Eye (tissue), 1 donor: Measurements from ENCODE around the gene SP100.
A peak's percentile ranks its signal among the peaks of the same experiment; 100 is the strongest.

ENCODE experiments used
- DNase-seq: peaks from one replicate; pipeline ENCODE4 v3.0.0-alpha.2; 2015

Gene SP100

DNA sequence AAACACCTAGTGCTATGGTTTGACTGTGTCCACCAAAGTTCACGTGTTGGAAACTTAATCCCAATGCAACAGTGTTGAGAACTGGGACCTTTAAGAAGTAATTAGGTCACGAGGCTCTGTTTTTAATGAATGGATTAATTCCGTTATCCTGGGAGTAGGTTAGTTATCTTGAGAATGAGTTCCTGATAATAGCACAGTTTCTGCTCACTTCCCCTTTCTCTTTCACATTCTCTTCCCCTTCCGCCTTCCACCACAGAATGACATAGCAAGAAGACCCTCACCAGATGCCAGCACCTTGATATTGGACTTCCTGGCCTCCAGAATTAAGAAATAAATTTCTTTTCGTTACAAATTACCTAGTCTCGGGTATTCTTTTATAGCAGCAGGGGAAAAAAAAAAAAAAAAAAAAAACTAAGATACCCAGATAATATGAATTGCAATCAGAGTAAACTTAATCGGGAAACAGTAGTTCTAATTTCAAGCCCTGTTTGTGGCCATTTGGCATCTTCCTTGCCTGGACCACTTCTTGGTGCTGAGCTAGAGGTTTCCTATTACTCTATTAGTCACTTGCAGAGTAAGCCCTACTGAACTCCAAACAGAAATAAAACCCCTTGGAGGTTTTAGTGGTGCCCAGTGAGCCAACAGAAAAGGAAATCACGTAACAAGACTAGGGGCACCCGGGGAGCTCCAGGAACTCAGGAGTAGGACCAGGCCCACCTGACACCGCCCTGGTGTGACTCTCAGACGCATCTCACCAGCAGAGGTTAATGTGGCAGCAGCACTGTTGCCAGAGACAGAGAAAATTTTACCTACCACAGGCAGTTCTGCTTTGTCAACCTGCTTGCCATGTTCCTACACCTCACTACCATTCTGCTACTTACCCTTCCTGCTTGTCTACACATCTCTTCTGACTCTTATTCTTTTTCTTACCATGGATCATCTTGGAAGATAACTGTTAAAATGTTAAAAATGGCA is 149.1 kb downstream of the SP100 start:
- DNase-seq: no peak

DNA sequence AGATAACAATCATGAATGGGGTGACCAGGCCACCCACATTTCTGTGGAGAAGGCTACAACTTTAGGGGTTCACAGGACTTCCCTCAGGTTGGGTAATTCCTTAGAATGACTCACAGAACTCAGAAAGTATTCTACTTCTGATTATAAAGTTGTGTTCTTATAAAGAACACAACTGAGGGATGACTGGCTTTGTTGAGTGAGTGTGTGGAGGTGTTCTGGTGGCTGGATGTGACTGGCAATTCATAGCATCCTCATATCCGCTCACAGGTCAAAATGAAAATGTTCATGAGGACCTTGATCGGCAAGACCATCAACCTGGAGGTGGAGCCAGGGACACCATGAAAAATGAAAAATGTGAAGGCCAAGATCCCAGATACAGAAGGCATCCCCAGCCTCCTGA is 153.3 kb downstream of the SP100 start:
- no peak for DNase-seq

DNA sequence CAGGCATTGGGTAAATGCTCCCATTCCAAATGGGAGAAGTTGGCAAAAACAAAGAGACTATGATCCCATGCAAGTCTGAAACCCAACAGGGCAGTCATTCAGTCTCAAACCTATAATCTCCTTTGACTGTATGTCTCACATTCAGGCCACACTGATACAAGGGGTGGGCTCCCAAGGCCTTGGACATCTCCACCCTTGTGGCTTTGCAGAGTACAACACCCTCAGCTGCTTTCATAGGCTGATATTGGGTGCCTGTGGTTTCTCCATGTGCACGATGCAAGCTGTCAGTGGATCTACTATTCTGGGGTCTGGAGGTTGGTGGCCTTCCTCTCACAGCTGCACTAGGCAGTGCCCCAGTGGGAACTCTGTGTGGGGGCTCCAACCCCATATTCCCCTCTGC is 155.0 kb downstream of the SP100 start:
- no peak for DNase-seq

DNA sequence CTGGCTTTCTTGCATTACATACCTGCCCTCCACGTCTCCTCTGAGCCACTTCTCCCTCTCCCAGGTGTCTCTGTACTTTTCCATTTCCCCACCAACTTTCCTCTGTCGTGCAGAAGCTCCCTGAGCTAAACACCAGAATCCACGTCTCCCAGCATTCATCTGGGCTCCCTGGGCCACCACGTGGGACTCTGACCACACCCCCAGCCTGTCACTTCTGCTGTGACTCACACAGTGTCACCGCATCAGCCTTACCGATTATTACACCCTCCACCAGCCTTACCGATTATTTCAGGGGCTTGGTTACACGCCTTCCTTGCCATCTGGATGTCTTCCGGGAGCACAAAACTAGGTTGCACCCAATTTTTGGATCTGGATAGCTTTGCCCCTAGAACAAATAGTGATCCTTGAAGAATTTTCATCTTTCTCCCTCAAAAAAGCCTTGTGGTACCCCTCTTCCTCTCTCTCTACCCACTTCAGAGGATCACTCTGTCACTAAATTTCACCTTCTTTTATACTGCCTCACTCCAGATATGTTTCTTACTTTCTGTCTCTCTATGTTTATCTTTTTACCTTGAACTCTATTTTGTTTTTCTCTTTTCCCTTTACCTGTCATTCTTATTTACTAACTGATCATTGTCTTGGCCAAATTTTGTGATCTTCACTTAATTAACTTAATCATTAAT is 159.8 kb downstream of the SP100 start:
- no peak for DNase-seq

DNA sequence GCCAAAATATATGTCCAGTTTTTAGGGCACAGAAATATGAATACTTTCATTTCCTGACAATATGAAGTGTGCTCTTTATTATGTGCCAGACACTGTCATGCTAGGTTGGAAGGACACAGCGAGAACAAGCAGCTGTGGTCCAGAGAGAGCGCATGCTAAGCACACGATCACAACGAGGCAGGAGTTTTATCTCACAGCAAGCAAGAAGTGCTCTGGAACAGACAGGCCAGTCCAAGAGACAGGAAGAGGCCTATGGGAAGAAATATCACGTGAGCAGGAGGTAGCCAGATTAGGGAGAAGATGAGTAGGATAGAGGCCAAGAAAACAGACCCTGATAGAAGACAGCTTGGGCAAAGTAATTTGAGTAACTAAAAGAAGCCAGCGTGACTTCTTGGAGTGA is 161.1 kb downstream of the SP100 start:
- DNase-seq: no peak

DNA sequence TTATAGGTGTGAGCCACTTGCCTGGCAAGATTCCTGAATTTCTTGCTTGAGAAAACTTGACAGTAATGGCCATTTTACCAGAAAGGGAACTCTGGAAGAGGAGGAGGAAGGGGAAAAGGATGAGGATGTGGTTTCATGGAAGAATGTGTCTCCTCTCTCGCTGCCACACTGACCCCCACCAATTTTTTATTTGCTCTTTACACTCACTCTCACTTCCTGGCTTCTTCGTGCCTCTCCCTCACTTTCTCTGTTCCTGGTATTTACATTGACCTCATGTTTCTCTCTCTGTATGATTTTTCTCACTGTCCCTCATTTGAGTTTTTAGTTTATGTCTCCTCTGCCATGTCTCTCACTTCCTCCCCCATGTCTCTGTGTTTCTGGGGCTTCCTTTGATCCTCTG is 162.1 kb downstream of the SP100 start:
- no peak for DNase-seq

DNA sequence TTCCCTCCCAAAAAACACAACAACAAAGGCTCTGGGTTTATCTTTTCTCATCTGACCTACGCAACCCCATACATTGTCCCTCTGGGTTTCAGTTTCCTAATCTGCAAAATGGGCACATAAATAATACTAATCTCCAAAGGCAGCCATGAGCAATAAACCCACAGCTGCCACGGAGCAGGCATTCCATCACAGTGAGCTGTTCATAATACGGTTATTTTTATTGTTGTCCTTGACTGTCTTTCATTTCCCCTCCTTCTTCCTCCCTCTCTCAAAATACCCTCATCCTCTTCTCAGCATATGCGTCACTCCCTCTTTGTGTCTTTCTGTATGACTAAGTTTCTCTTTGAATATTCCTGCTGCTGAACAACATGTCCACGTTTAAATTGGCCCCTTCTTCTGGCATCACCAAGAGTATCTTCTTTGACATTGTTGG is 166.9 kb downstream of the SP100 start:
- DNase-seq: no peak

DNA sequence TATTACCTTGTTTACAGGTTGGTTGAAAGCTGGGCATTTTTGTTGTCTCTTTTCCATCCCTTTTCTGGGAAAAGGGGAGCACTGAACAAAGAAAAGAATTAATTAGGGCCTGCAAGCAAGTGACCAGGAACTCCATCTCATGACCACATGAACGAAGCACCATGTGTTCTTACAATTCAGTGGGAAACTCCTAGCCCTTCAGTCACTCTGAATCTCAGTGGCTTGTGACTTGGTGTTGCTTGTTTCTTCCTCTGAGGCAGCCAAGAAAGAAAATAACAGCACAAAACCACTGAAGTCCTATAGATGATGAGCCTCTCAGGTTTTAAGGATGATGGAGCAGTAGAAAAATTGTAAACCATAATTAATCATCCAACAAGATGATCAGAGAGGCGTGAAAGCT is 167.6 kb downstream of the SP100 start:
- no peak for DNase-seq

DNA sequence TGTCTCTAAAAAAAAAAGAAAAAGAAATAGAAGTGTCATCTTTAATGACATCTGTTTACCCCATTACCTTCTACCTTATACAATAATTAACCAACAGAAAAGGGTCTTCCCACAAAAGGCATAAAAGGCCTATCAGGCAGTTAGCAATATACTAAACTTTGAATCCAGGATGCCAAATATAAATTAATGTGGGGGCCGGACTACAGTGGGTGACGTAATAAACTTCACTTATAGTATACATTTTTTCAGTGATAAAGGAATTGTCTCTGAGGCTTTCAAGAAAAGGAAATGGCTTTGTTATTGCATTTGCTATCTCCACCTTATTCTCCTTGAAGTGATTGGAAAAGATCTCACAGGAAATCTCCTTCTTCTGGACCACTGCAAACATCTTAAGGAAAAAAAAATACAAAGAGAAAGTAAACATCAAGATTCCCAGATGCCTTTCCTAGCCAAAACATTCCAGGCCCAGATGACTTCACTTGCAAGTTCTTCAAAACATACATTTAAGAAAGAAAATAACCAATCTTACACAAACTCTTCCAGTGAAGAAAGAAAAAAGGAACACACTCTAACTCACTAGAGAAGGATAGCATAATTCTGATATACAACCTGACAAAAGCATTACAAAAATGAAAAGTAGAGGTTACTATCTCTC is 170.5 kb downstream of the SP100 start:
- peak; percentile 42 for DNase-seq

DNA sequence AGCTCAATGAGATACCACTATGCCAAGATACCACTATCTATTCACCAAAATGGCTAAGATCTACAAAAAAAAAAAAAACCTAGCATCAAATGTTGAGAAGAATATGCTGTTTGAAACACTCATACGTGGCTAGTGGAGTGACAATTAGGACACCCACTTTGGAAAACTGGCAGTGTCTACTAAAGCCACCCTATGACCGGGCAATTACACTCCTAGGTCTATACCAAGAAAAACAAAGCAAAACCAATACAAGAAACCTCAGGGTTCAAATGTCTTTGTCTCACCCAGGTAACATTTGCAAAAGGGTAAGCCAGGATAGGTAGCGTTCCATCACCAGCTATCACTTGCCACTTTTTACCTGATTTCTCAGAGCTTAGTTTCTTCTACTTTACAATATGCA is 173.0 kb downstream of the SP100 start:
- no peak for DNase-seq

DNA sequence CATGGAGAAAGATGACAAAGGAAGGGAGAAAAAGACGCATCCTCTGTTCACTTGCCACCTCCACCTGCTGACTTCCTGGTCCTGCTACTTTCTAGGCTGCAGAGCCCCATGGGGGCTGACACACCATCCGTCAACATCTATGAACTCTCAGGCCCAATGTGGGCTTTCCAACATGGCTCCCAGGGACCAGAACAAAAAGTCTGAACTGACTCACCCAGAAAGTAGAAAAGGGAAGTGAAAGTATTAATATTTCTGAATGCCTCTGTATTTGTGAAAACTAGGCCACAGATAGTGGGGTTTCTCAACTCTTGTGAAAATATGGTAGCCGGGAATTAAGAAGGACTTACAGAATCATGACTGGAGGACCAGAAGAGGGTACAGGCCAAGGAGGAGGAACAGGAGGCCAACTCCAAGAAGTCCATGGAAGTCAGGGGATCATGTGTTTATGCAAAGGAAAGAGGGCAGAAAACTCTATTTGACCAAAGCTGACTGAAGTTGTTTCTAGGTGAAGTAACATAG is 173.6 kb downstream of the SP100 start:
- DNase-seq: no peak

DNA sequence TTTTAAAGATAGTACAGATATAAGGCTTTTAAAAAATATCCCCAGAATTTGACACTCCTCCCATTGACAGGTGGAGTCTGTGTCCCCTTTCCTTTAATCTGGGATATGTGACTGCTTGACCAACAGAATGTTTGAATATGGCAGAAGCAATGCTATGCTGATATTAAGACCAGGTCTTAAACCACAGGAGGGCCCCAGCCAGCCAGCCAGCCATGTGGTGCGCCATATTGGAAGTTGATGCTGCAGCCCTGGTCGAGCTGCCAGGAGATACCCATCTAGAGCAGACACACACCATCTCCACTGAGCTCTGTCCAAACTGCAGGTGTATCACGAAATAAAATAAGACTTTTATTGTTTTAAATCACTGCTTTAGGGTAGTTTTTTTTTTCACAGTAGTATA is 174.3 kb downstream of the SP100 start:
- DNase-seq: no peak

DNA sequence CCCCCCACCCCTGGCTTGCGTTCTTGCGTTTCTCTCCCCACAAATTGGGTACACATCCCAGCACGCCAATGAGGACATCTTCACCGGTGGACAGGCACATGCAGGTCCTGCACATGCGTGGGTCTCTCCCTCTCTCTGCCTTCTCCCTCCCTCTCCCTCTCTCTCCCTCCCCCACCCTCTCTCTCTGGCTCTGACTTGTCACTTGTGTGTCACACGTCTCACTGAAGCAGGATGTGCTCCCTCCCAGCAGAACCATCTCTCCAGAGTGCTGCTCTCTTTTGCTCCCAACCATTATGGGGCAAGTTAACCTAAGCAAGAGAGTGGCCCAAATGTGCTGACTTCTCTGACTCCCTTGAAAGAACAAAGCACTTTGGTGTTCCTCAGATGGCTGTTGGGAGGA is 175.8 kb downstream of the SP100 start:
- no peak for DNase-seq

DNA sequence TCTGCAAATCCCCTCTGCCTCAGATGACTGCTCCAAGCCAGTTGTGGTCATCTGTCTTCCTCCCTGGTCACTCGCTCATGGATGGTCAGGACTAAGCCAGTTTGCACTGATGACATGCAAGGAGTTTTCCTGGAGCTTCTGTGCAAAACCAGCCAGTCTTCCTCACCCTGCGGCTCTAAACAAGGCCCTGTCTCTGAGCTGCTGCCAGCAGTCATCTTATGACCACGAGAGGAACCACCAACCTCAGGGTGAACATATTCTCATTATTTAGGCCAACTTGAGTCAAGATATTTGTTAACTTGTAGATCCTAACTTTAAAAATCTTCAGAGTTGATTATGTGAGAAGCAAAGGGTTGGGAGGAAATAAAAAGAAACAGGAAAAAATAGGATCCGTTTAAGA is 176.8 kb downstream of the SP100 start:
- no peak for DNase-seq
